GM18861 (cell line): ENCODE data around the gene GLIPR2.

ENCODE experiments used
- ATAC-seq: cut with Tn5 transposase; IDR thresholded peaks from one replicate; pipeline ENCODE4 v1.9.1; 2021; ENCODE audit not compliant: unreplicated experiment

Gene GLIPR2

DNA sequence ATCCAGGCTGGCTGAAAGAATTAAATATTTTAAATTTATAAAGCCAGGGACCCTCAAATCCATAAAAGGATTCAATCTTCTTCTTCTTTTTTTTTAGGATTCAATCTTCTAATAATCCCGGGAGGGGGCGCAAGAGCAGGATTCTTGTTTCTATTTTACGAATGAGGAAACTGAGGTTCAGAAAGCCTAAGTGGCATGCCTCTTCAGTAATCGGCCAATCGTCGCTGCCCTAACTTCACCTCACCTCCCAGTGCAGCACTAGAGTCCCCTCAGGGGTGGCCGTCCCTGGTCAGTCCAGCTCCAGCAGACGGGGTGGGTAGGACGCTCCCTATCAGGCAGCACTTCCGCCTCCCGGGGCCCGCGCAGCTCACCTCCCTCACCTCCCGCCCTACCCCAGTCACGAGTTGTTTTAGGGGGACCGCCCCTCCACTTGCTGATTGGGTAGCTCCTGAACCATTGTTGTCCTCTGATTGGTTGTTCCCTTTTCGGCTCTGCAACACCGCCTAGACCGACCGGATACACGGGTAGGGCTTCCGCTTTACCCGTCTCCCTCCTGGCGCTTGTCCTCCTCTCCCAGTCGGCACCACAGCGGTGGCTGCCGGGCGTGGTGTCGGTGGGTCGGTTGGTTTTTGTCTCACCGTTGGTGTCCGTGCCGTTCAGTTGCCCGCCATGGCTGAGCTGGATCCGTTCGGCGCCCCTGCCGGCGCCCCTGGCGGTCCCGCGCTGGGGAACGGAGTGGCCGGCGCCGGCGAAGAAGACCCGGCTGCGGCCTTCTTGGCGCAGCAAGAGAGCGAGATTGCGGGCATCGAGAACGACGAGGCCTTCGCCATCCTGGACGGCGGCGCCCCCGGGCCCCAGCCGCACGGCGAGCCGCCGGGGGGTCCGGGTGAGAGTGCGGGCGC is 54.1 kb downstream of the GLIPR2 start, which contains the start of gene CLTA:
TSS of gene CLTA (plus strand) at position 534 of the 902 bp plus-strand sequence. CDS start at position 670, 136 bp downstream.
- peak; percentile 95 for ATAC-seq

DNA sequence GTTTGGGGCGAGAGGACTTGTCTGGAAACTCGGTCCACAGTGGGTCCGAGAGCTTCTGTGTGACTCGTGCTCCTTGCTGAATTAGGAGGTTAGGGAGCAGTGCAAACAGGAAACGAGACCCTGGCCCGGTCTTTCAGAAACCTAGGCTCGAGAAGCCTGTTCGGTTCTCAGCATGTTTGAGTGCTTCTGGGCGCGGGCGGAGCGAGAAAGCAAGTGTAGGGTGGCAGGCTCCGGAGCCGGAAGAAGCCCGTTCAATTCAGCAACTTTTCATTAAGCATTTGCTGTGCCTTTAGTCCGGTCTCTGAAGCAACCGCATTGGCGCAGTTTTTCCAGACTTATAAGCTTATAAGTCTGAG is 54.7 kb downstream of the GLIPR2 start:
- no peak for ATAC-seq

DNA sequence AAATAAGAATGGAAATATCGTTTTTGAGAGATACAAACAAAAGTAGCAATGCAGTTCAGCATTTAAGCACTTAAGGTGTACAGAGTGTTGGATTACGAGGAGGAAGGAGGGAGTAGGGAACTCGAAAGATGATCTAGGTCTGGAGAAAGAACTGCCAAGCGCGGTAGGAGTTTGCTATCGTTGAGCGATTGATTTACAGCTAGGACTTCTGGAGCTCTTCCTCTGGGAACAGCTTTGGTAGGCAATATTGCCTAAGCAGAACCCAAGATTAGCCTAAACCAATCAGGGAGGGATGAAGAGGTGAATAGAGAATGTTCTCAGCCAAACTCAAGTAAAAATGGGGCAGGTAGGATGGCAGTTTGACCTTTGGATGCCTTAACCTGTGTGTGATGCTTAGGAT is 55.2 kb downstream of the GLIPR2 start:
- no peak for ATAC-seq

DNA sequence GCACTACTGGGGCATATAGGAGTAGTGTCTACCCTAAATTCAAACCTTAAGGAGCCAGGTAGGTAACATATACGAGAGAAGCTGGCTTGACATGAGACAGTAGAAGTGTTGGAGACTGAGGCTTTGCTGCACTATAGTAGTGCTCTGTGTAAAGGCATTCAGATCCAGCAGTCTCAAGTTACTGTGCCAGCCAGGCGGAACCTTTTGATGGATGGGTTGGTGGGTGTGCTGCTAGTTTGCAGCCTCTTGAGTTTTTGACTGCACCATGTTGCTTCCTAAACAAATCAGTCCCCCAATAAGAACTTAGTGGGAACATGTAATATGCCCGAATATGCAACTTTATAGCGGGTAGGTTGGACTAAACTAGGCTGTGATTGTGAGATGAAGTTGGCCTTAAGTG is 55.7 kb downstream of the GLIPR2 start:
- no peak for ATAC-seq

DNA sequence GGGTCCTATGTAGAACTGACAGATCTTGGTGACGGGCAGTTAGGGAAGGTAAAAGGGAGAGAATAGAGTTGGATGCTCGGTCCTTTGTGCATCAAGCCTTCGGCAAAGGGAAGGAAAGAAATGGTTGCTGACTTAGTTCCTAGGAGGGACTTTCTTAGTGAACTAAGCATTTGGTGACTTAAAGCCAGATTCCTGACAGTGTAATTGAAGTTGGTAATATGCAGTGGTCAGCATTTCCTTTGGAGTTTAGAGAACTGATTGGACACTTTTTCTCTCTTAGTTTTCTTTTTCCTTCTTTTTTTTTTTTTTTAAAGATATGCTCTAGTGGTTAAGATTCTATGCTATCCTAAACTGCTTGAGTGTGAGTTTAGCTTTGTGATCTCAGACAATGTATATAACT is 56.5 kb downstream of the GLIPR2 start:
- ATAC-seq: no peak

DNA sequence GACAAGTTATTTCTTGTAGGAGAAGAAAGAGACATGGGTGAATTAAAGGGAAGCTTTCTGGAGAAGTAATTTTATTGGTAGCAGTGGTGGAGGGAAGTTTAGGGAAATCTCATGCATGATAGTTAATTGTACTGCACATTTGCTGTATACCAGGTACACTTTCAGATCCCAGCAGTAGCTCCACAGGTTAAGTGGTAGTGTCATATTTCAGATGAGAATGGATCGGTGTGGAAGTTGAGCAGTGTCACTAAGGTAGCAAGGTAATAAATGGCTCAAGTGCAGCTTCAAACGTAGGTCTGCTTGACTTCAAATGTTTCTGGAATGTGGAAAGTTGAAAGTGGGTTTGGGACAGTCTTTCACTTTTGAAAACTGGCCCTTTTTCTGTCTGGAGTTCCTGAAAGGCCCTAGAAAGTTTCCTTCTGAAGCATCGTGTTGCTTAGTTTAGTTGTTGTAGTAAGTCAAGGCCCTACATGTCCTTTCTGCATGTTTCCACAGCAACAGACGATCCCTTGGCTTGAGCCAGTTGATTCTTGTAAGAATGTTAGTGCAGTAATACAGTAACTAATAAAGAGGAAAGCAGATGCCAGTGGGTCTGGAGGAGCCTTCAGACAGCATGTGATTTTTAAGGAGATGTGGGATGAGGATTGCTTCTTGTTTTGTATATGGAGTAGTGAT is 57.9 kb downstream of the GLIPR2 start:
- ATAC-seq: no peak

DNA sequence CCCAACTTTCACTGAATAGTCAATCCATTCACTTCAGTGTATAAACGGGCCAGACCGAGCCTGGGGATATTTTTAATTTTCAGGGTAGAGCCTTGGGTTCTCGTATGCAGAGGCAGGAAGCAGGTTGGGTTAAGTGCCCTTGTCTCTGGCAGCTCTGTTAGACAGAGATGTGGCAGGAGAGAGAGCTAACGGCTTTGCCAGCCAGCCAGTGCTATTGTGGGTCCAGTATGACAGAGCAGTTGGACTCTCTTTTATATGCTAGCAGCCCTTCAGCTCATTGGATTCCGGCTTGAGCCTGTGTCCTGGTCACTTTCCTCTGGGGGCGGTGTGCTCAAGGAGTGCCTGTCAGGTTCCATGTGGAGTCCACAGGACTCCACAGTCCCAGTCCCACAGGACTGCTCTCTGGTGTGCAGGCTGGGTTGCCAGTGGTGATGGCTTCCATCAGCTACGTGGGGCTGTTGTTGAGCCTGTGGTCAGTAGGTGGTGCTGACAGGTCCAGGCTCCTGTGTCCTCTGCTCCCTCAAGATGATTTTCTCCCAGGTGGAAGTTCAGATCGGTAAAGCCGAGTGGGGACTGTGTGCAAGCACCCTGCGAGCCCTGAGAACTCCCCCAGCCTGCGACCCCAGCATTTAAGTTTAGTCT is 68.5 kb downstream of the GLIPR2 start:
- ATAC-seq: no peak

DNA sequence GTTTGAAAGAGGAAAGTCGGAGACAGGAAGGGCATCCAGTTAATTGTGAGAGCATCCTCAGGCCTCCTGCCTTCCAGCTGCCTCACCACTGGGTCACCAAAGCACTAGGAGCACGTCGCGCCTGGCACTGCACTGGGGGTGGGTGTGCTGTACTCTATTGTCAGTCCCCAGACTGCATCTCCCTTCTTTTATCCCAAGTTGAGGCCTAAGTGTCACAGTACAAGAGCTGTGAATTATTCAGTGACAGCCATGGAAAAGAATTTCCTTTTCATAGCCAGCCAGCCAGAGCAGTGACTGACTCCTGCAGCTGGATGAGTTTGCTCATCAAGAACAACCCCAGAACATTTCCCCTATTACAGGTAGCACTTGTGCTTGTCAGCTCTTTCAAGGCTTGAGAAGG is 70.5 kb downstream of the GLIPR2 start:
- ATAC-seq: no peak

DNA sequence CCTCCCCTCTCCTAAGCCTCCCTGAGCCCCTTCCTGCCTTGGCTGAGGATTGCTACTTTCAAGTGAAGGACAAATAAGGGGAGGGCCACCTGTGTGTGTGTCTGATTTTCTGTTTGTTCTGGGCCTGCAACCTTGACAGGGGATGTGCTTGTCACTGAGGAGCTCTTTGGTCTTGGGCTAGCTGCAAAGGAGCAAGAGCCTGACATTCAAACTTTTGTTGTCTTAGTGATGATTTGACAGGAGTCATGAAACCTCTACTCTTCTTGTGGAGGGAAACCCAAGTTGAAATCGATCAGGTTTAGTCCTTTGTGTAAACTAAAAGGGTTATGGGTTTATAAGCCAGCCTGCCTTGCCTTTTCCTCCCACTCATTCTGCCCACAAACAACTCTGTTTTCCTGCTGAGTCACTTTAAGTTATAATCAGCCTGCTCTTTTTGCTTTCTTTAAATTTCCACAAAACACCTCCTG is 71.0 kb downstream of the GLIPR2 start:
- no peak for ATAC-seq

DNA sequence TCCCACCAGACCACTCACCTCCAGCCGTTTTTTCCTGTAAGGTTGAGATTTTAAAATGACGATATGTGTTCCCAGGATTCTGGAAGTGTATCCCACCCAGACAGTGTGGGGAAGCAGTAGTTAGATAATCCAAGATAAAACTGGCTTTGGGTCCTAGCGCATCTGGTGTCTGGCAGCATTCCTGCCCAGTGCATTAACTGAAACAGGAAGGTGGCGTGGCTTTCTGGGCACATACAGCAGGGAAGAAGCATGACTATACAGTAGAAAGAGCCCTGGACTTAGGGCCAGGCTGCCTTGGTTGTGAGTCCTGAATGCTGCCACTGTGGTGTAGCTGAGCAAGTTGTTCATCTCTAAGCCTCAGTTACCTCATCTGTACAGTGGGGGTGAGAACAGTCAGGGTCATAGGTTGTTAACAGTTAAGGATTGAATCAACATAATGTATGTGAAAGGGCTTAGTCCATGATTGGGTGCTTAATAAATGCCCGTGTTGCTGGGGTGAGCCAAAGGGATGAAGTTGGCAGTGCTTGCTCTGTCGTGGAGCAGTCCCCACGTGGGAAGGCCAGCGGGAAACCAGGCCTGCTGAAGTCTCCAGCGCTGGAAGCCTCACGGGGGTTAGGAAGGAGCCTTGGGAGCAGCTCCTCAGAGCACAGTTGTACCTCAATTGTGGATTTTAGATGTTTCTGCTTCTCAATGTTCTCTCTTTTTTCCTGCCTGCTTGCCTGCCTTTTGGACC is 72.2 kb downstream of the GLIPR2 start:
- ATAC-seq: no peak

DNA sequence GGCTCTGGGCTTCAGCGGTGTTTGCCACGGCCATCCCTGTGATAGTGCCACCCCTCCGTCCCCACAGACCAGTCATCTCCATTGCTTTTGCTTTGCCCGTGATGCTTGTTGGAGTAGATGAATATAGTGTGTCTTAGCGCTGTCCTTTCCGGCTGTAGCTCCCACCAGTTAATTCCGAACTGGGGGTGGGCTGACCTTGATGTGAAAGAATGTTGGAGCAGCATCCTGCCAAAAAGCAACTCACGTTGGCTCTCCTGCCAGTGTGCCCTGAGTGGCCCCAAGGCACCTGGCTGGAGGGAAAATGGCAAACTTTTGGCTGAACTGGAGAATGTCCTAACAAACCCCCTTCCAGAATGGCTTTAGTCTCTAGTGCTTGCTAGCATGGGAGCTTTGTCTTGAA is 74.2 kb downstream of the GLIPR2 start:
- ATAC-seq: no peak

DNA sequence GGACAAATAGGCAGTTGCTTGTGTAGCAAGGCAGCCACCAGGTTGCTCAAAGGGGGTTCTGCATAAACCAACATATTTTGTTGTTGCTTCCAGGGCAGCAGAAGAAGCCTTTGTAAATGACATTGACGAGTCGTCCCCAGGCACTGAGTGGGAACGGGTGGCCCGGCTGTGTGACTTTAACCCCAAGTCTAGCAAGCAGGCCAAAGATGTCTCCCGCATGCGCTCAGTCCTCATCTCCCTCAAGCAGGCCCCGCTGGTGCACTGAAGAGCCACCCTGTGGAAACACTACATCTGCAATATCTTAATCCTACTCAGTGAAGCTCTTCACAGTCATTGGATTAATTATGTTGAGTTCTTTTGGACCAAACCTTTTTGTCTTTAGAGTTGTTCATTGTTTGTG is 75.0 kb downstream of the GLIPR2 start:
- no peak for ATAC-seq

DNA sequence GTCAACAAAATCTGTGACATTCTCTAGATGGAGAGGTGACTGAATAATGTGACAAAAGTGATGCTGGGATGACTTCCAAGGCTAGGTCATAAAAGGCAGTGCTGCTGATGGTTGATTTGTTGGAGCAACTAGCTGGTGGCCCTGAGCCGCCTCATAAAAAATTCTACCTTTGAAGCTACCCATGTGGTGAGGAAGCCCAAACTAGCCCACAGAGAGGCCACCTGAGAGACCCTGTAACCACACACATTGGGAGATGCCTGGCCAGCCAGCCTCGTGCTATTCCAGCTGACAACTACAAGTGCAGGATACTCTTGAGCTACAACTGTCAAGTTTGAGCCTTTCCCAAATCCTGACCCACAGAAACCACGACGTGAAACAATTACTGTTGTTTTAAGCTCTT is 76.9 kb downstream of the GLIPR2 start:
- no peak for ATAC-seq
